GM12801 (cell line): ENCODE data around the gene ADAMTSL2.

ENCODE experiments used
- CTCF ChIP-seq: IDR thresholded peaks from one replicate; pipeline ENCODE4 v1.5.1; 2011; ENCODE audit warnings: control low read depth; ENCODE audit not compliant: insufficient read length; ENCODE audit errors: extremely low read depth

ADAMTSL2 gene

GRCh38 chr9:133552236-133552635, 17.7 kb downstream of the ADAMTSL2 start:
- no peak for TF ChIP-seq CTCF

DNA sequence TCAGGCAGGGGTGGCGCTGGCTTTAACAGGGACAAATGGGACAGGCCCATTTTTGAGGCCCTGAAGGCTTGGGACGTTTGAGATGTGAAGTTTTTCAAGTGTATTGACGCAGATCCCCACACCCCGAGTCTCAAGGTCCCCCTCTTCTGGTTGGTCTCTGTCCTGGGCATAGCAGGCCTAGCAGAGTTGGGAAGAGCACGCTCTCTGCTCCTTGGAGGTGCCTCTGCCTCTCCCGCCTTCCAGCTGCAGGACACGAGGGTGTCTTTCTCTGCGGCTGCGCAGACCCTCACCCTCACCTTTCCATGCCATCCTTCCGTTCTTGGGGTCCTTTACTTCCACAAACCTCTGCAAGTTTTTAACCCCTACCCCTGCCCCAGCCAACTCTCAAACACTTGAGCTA, 18.6 kb downstream of the ADAMTSL2 start:
- no peak for TF ChIP-seq CTCF

DNA sequence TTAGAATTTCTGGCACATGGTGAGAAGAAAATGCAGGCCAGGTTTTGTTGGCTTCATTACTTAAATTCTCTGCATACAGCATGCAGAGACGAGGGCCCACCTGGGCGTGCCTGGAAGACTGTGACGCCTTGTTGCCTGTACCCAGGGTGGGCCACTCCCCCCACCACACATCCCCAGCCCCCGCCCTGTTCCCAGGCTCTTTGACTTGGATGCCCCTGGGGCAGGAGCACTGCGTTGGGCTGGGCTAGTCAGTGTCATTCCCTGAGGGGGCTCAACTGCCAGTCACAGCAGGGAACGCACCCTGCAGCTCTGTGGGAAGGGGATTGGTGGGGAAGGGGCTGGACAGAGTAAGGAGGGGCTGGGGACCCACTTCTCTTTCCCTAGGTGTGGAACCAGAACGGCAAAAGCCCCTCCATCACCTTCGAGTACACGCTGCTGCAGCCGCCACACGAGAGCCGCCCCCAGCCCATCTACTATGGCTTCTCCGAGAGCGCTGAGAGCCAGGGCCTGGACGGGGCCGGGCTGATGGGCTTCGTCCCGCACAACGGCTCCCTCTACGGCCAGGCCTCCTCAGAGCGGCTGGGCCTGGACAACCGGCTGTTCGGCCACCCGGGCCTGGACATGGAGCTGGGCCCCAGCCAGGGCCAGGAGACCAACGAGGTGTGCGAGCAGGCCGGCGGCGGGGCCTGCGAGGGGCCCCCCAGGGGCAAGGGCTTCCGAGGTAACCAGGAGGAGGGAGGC, 19.6 kb downstream of the ADAMTSL2 start:
- no peak for TF ChIP-seq CTCF

- TF ChIP-seq CTCF, result no peak
These were observed 20.2 kb downstream of the ADAMTSL2 start for GRCh38 chr9:133554729-133555128.

- no peak for TF ChIP-seq CTCF
These were observed 21.9 kb downstream of the ADAMTSL2 start for GRCh38 chr9:133556354-133556753.

DNA sequence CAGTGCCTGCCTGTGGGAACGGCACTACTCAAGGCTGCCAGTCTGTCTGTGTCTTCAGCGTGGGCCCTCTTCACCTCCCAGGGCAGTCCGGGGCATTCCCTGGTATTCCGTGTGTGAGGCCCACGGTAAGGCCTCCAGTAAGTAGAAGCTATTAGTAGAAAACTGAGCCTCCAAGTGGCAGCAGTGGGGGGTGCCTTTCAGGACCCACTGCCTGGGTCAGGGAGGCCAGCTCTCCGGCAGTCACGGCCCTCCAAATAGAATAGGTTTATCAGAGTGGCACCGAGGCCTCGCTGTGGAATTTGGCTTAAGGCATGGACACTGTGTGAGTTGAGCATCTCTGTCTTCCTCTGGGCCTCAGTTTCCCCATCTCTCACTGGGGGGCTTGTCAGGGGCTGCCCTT, 23.1 kb downstream of the ADAMTSL2 start:
- TF ChIP-seq CTCF, result no peak

DNA sequence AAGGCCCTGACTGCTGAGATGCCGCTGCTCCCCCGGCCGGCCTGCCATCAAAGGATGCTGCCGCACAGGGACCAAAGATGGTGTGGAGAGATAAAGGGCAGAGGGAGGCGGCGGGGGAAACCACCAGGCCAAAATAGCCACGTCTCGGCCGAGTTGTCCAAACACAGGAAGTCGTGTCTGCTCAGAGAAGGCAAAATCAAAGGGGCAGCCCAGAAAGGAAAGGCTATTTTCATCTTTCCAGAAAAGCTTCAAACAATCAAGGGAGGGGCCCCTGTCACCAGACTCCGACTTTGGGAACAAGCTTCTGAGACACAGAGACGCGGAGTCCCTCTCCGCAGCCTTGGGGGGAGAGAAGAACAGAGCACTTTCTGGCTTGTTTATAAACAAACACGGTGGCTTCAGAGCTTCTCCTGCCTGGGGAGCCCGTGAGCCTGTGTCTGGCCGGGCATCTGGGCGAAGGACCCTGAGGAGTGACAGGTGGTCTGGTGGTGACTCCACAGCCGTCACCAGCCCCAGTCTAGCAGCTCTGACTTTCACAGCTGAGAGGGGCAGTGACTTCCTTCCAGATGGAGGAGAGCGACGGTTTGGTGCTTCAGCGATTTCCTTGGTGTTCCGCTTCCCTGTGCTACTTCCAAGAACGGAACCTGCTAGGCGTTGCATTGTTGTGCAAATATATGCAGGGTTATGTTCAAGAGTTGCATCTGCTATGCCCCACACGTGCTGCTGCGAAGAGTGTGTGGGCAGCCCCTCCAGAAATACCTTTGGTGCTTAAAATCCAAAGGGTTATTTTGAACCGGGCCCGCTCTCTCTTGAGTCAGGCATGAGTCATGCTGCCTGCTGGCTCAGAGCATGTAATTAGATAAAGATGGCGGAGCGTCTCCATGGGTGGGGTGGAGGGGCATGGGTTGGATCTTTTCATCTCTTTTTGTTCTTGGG, 24.0 kb downstream of the ADAMTSL2 start:
- TF ChIP-seq CTCF, result no peak
